GM21723 (cell line): ENCODE data around the gene GLCE.
"Not testable (repeated sequence)": the region's sequence is repeated elsewhere in the genome, so short reads cannot be mapped to it uniquely, and the experiment has no call there.

Experiments
- ATAC-seq: cut with Tn5 transposase; IDR thresholded peaks from one replicate; pipeline ENCODE4 v1.9.1; 2021; ENCODE audit warnings: mild to moderate bottlenecking, moderate library complexity; ENCODE audit not compliant: unreplicated experiment

The GLCE gene

GRCh38 chr15:69293741-69294615 lies 133.5 kb downstream of the GLCE start:
- no peak for ATAC-seq

GRCh38 chr15:69296606-69297005 lies 136.2 kb downstream of the GLCE start:
- no peak for ATAC-seq

GRCh38 chr15:69297642-69298353 lies 137.4 kb downstream of the GLCE start:
- no peak for ATAC-seq

DNA sequence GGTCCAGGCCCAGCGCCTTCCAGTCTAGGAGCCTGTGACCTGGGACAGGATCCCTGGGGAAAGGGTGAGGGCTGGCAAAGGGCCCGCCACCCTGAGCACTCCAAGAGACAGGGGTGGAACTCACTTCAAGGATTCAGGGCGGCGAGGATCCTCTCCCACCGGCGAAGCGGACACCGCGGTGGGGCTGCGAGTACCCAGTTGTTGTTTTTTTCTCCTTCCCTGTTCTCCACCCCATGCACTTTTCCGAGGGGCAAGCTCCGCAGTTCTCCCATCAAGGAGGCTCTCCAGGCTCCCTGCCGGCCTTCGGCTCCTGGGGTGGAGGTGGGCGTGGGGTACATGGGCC lies 137.9 kb downstream of the GLCE start:
- ATAC-seq: no peak

GRCh38 chr15:69298697-69299441 lies 138.4 kb downstream of the GLCE start, which contains the start of gene PAQR5:
PAQR5 (plus strand) TSS chr15:69298912; CDS start chr15:69360081, 61,169 bp downstream.
- no peak for ATAC-seq

DNA sequence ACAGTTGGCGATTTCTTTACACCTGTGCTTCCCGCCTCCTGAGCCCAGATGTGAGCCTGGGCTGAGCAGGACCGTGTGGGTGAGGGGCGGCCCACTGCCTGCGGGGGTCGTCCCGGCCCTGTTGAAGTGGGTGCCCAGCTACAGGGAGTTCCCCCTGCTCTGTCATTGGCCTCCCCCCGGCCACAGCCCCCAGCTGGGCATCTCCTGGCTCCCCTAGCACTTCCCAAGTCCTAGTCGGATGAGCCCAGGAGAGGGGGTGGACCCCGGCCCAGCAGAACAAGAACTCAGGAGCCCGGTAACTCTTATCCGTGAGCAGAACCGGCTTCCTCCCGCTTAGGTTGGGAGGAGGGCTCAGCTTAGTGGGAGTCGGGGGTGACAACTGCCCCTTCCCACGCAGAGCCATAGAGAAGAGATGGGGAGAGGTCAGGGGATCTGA lies 139.0 kb downstream of the GLCE start:
- ATAC-seq: no peak

GRCh38 chr15:69299943-69300588 lies 139.6 kb downstream of the GLCE start:
- no peak for ATAC-seq

- not testable (repeated sequence) for ATAC-seq
Measured at GRCh38 chr15:69301101-69301500, 140.7 kb downstream of the GLCE start.

DNA sequence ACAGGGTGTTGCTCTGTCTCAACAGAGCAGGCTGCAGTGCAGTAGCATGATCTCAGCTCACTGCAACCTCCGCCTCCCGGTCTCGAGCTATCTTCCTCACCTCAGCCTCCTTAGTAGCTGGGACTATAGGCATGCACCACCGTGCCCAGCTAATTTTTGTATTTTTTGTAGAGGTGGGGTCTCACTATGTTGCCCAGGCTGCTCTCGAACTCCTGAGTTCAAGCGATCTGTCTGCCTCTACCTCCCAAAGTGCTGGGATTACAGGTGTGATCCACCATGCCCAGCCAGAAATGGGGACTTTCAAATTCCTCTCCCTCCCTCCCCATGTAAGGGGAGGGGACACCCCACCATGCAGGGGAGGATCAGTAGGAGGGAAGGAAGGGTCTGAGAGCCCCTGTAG lies 141.7 kb downstream of the GLCE start:
- ATAC-seq: not testable (repeated sequence)

DNA sequence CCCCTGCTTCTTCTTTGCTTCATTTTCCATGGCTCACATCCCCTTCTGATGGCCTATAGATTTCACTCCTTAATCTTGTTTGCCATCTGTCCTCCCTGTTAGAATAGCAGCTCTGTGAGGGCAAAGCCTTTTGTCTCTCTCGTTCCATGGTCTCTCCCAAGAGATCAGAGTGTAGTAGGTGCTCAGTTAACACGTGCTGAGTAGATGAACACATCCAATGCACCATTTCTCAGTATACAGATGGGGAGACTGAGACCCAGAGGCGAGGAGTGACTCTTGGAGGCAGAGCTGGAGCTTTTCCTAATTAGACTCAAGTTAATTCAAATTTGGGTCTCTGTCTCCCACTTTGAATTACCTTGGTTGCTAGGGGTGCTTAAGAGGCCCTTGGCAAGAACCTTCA lies 142.5 kb downstream of the GLCE start:
- no peak for ATAC-seq

DNA sequence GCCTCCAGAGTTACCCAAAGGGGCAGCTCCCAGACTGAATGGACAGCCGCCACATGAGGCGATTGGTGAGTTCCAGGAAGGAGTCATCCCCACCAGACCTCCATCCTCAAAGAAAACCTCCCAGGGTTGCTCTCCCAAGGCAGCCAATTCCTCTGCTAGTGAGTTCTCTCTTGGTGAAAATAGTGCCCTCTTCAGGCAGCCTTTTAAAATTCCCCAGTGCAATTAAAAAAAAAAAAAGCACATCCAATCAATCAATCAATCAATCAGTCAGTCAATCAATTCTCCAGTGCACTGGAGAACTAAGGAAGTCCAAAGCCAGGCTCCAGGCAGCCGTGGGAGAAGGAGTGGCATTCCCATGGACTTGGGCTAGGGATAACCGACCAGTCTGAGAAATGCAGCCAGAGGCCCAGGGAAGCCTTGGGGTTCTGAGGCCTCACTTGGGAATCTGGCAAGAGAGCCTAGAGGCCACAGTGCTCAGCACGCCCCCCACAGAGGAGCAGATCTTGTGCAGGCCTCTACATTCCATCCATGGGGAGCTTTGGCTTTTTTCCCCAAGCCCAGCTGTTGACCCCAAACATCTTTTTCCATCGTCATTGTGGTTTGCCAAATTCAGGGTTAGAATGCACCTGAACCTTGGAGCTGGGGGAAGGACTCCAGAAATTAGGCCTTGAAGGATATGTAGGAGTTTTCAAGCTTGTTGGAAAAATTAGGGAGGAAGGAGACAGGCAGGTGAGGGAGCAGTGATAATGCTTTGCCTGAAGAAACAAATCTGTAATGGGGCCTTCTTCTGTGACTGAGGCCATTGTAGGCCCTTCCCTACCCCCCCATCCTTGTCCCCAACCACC lies 143.1 kb downstream of the GLCE start:
- no peak for ATAC-seq

- no peak for ATAC-seq
Measured at GRCh38 chr15:69304182-69304545, 143.7 kb downstream of the GLCE start.

GRCh38 chr15:69305204-69305931 lies 144.9 kb downstream of the GLCE start:
- ATAC-seq: no peak

GRCh38 chr15:69305933-69306568 lies 145.6 kb downstream of the GLCE start:
- ATAC-seq: no peak

DNA sequence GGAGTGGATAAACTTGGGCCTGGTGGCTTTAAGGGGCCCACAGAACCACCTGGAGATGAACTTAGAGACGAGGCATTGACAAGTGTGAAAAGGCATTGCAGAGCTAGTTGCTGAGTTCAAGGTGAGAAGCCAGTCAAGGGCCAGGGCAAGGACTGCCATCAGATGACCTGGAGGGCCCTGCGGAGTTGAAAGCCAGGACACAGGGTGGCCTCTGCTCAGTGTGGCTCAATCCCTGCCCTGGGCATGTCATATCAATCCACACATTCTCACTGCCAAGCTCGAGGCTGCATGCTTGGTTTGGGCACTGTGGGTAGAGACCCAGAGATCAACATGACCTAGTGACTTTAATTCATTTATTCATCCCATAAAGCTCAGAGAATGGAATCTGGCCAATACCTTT lies 147.5 kb downstream of the GLCE start:
- no peak for ATAC-seq

- ATAC-seq: no peak
Measured at GRCh38 chr15:69308949-69309348, 148.5 kb downstream of the GLCE start.

- no peak for ATAC-seq
Measured at GRCh38 chr15:69311319-69311721, 150.9 kb downstream of the GLCE start.

- no peak for ATAC-seq
Measured at GRCh38 chr15:69313432-69314000, 153.1 kb downstream of the GLCE start.

DNA sequence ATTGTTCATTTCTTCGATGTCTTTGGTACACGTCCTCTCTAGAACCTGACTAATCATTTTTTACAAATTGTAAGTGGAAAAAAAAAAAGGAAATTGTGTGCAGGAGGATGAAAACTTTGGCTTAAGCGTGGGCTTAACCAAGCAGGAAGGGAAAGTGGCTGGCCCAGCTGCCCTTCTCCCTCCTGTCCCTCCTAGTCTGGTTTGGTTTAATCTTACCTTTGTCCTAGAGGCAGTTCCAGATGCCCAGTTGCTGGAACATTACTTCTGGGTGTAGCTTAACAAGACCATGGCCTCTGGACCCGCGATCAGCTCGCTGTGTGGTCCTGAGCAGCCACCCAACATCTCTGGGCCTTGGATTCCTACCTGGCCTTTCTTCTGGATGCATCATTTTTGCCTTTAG lies 153.7 kb downstream of the GLCE start:
- ATAC-seq: no peak
